Measurements from ENCODE around the gene CMC2.

Gene CMC2

GRCh38 chr16:80993307-80993706, 13.4 kb downstream of the CMC2 start:
- TF ChIP-seq PRDM1 (tag by site-specific recombination; IDR thresholded peaks at IDR 0.05) (peak; percentile 80), ZNF600 (tag by site-specific recombination; IDR thresholded peaks at IDR 0.05) (peak; percentile 50; the same call in 1 of the 2 replicates), ZNF335 (tag by site-specific recombination; conservative IDR thresholded peaks at IDR 0.05) (peak; percentile 51), ZNF629 (tag by site-specific recombination; IDR thresholded peaks at IDR 0.05) (peak; percentile 38; the same call in 1 of the 2 replicates), ZBTB6 (tag by site-specific recombination; IDR thresholded peaks at IDR 0.05) (peak; percentile 80), INSM2 (tag by site-specific recombination; IDR thresholded peaks at IDR 0.05) (no peak)
- TF ChIP-seq, protein P1, sequence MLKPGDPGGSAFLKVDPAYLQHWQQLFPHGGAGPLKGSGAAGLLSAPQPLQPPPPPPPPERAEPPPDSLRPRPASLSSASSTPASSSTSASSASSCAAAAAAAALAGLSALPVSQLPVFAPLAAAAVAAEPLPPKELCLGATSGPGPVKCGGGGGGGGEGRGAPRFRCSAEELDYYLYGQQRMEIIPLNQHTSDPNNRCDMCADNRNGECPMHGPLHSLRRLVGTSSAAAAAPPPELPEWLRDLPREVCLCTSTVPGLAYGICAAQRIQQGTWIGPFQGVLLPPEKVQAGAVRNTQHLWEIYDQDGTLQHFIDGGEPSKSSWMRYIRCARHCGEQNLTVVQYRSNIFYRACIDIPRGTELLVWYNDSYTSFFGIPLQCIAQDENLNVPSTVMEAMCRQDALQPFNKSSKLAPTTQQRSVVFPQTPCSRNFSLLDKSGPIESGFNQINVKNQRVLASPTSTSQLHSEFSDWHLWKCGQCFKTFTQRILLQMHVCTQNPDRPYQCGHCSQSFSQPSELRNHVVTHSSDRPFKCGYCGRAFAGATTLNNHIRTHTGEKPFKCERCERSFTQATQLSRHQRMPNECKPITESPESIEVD (tag by site-specific recombination; IDR thresholded peaks at IDR 0.05), result peak; percentile 35; the same call in 1 of the 2 replicates
- TF ChIP-seq, protein P2, sequence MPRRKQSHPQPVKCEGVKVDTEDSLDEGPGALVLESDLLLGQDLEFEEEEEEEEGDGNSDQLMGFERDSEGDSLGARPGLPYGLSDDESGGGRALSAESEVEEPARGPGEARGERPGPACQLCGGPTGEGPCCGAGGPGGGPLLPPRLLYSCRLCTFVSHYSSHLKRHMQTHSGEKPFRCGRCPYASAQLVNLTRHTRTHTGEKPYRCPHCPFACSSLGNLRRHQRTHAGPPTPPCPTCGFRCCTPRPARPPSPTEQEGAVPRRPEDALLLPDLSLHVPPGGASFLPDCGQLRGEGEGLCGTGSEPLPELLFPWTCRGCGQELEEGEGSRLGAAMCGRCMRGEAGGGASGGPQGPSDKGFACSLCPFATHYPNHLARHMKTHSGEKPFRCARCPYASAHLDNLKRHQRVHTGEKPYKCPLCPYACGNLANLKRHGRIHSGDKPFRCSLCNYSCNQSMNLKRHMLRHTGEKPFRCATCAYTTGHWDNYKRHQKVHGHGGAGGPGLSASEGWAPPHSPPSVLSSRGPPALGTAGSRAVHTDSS (tag by site-specific recombination; IDR thresholded peaks at IDR 0.05), result no peak
- Histone ChIP-seq H3K4me1 (ENCODE audit: control insufficient read depth, insufficient read depth, low read length) (peaks cover 11% of the 10 kb centered on the region), H3K27ac (ENCODE audit: extremely low read depth, low read depth, low read length) (no peak overlapping the region), H3K9me3 (ENCODE audit: control insufficient read depth, insufficient read depth, low read depth, low read length) (no peaks in the 10 kb centered on the region), H3K4me3 (ENCODE audit: low read depth, low read length) (no peak overlapping the region), H3K36me3 (ENCODE audit: control insufficient read depth in 2 of 2, insufficient read depth in 1 of 2, low read length in 2 of 2) (peaks cover 0 to 4% of the 10 kb centered on the region in 2 experiments; a peak in 2 of 3 replicates)
- ChIA-PET POLR2A (interaction anchor here (1.4 kb wide), 1 partner anchor 14 kb away, joined by 3 read pairs; the partner anchor contains the start of genes CENPN and CMC2), CTCF (interaction anchor here (1.4 to 1.8 kb wide), 5 partner anchors 11 to 68 kb away, joined by 3 to 13 read pairs (median 5); partner anchors contain the start of gene ATMIN)

DNA sequence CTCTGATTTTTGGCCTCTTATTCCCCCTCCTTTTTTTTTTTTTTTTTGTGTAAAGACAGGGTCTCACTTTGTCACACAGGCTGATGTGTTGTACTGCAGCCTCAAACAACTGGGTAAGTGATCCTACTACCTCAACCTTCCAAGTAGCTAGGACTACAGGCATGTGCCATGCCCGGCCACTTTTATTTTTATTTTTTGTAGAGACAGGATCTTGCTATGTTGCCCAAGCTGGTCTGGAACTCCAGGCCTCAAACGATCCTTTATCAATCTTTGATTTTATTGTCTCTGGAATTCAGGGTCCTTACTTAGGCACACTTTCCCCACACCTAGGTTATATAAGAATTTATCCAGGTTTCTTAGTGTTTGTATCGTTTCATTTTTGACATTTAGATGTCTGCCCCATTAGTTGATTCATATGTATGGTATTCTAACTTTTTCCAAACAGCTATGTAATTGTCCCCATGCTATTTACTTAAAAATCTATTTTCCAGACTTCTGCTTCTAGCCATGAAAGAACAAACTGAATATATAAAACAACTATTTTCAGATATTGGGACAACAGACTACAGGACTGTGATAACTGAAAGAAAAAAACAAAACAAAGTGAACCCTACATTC, 13.9 kb downstream of the CMC2 start:
- TF ChIP-seq, protein P3, sequence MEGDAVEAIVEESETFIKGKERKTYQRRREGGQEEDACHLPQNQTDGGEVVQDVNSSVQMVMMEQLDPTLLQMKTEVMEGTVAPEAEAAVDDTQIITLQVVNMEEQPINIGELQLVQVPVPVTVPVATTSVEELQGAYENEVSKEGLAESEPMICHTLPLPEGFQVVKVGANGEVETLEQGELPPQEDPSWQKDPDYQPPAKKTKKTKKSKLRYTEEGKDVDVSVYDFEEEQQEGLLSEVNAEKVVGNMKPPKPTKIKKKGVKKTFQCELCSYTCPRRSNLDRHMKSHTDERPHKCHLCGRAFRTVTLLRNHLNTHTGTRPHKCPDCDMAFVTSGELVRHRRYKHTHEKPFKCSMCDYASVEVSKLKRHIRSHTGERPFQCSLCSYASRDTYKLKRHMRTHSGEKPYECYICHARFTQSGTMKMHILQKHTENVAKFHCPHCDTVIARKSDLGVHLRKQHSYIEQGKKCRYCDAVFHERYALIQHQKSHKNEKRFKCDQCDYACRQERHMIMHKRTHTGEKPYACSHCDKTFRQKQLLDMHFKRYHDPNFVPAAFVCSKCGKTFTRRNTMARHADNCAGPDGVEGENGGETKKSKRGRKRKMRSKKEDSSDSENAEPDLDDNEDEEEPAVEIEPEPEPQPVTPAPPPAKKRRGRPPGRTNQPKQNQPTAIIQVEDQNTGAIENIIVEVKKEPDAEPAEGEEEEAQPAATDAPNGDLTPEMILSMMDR (tag by site-specific recombination; IDR thresholded peaks at IDR 0.05), result 0 out of 2 replicates have a peak, but pooled peaks have one; percentile 14
- TF ChIP-seq ZNF174 (tag by site-specific recombination; IDR thresholded peaks at IDR 0.05) (no peak), ZNF121 (tag by site-specific recombination; IDR thresholded peaks at IDR 0.05) (0 out of 2 replicates have a peak, but pooled peaks have one; percentile 51), PRDM1 (tag by site-specific recombination; IDR thresholded peaks at IDR 0.05) (no peak)
- Histone ChIP-seq H3K9me3 (ENCODE audit: control insufficient read depth, insufficient read depth, low read depth, low read length) (no peaks in the 10 kb centered on the region), H3K4me3 (ENCODE audit: low read depth, low read length) (no peak overlapping the region), H3K36me3 (ENCODE audit: control insufficient read depth in 2 of 2, insufficient read depth in 1 of 2, low read length in 2 of 2) (peaks cover 0 to 4% of the 10 kb centered on the region in 2 experiments; a peak in 2 of 3 replicates), H3K27ac (ENCODE audit: extremely low read depth, low read depth, low read length) (no peak overlapping the region), H3K4me1 (ENCODE audit: control insufficient read depth, insufficient read depth, low read length) (peaks cover 13% of the 10 kb centered on the region)
- CTCF ChIA-PET, result interaction anchor here (0.7 to 1.8 kb wide), 5 partner anchors 11 to 68 kb away, joined by 3 to 13 read pairs (median 5); partner anchors contain the start of gene ATMIN
- POLR2A ChIA-PET, result interaction anchor here (1.4 kb wide), 1 partner anchor 14 kb away, joined by 3 read pairs; the partner anchor contains the start of genes CENPN and CMC2
